Retinal pigment epithelial cell (primary cell): Measurements from ENCODE around the gene PPARD.

ENCODE experiments used
- DNase-seq: peaks from one replicate; pipeline ENCODE4 v3.0.0-alpha.2; 2010; ENCODE audit warnings: low read depth
- H3K4me3 ChIP-seq: 2 replicates; pipeline ENCODE4 v1.5.1; 2011; ENCODE audit warnings: mild to moderate bottlenecking, low read length, control low read depth, moderate library complexity
- TF ChIP-seq, protein P1 (sequence below): conservative IDR thresholded peaks from 2 replicates; pipeline ENCODE4 v1.5.1; 2011; ENCODE audit warnings: low read depth, low read length, control low read depth, inconsistent platforms

PPARD gene

GRCh38 chr6:35403544-35404442 is 61.4 kb downstream of the PPARD start:
- TF ChIP-seq, protein P1, sequence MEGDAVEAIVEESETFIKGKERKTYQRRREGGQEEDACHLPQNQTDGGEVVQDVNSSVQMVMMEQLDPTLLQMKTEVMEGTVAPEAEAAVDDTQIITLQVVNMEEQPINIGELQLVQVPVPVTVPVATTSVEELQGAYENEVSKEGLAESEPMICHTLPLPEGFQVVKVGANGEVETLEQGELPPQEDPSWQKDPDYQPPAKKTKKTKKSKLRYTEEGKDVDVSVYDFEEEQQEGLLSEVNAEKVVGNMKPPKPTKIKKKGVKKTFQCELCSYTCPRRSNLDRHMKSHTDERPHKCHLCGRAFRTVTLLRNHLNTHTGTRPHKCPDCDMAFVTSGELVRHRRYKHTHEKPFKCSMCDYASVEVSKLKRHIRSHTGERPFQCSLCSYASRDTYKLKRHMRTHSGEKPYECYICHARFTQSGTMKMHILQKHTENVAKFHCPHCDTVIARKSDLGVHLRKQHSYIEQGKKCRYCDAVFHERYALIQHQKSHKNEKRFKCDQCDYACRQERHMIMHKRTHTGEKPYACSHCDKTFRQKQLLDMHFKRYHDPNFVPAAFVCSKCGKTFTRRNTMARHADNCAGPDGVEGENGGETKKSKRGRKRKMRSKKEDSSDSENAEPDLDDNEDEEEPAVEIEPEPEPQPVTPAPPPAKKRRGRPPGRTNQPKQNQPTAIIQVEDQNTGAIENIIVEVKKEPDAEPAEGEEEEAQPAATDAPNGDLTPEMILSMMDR = no peak
- no peak overlapping the region for H3K4me3 ChIP-seq
- DNase-seq = no peak

GRCh38 chr6:35406711-35407485 is 64.5 kb downstream of the PPARD start:
- TF ChIP-seq, protein P1 = no peak
- H3K4me3 ChIP-seq = no peak overlapping the region
- DNase-seq = no peak

GRCh38 chr6:35409245-35409644 is 66.9 kb downstream of the PPARD start:
- TF ChIP-seq, protein P1 = no peak
- H3K4me3 ChIP-seq = no peak overlapping the region

GRCh38 chr6:35410131-35410530 is 67.8 kb downstream of the PPARD start:
- TF ChIP-seq, protein P1 = no peak

More at GRCh38 chr6:35409245-35409644, 66.9 kb downstream of the PPARD start:
- no peak for DNase-seq

GRCh38 chr6:35411066-35411465 is 68.7 kb downstream of the PPARD start:
- TF ChIP-seq, protein P1 = no peak
- H3K4me3 ChIP-seq = no peak overlapping the region
- no peak for DNase-seq

More at GRCh38 chr6:35410131-35410530, 67.8 kb downstream of the PPARD start:
- DNase-seq = no peak
- no peak overlapping the region for H3K4me3 ChIP-seq

DNA sequence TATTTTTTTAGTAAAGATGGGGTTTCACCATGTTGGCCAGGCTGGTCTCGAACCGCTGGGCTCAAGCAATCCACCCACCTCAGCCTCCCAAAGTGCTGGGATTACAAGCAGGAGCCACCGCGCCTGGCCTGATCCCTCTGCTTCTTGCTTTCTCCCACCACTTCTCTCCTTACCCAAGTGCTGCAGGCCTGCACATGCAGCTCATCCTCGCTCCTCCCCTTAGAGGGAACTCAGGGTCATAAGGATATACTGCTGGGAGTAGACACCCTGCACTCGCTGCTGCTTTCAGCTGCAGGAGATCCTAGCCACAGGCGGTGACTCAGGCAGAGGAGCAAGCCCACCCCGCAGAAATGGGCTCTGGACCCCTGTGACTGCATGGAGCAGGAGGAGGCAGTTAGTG is 69.7 kb downstream of the PPARD start:
- DNase-seq = no peak
- TF ChIP-seq, protein P1 = no peak

More for the DNA sequence above, 69.7 kb downstream of the PPARD start:
- no peak overlapping the region for H3K4me3 ChIP-seq
